DND-41 (cell line): ENCODE results near the gene UBR1.
"Not testable (repeated sequence)": the region's sequence is repeated elsewhere in the genome, so short reads cannot be mapped to it uniquely, and the experiment has no call there.

Experiments used
- ATAC-seq: fragments of 200-7000 bp; cut with Tn5 transposase; 3 replicates; pipeline ENCODE4 v1.9.1; 2021; ENCODE audit warnings: low read depth; ENCODE audit not compliant: insufficient read depth
- DNase-seq: peaks from one replicate; pipeline ENCODE4 v3.0.0-alpha.2; 2020
- H2AFZ ChIP-seq: 2 replicates; pipeline ENCODE4 v1.6.0; 2012; ENCODE audit warnings: low read depth, low read length
- H3K27ac ChIP-seq: 2 replicates; pipeline ENCODE4 v1.5.1; 2012; ENCODE audit warnings: low read length, inconsistent platforms
- H3K27me3 ChIP-seq: fragments of 200-600 bp; sonication (generic); 2 replicates; pipeline ENCODE4 v1.6.0; 2012; ENCODE audit warnings: low read length, mild to moderate bottlenecking, inconsistent platforms; ENCODE audit not compliant: insufficient read depth, poor library complexity
- H3K36me3 ChIP-seq: 2 replicates; pipeline ENCODE4 v1.5.1; 2012; ENCODE audit warnings: low read length, inconsistent platforms; ENCODE audit not compliant: insufficient read depth
- H3K4me1 ChIP-seq: 2 replicates; pipeline ENCODE4 v1.5.1; 2012; ENCODE audit warnings: mild to moderate bottlenecking, low read length; ENCODE audit not compliant: insufficient read depth
- H3K4me2 ChIP-seq: 2 replicates; pipeline ENCODE4 v1.6.0; 2012; ENCODE audit warnings: mild to moderate bottlenecking, moderate library complexity, low read length, inconsistent platforms; ENCODE audit not compliant: insufficient read depth
- H3K4me3 ChIP-seq, 2 experiments: fragments of 200-600 bp in 1 of 2; shearing (Covaris generic) in 1 of 2; 2 replicates each; pipeline ENCODE4 v1.5.1; 2012 to 2016; ENCODE audit warnings: inconsistent platforms in 2 of 2, low read length in 2 of 2, mild to moderate bottlenecking in 2 of 2, low read depth in 1 of 2, moderate library complexity in 1 of 2
- H3K79me2 ChIP-seq: 2 replicates; pipeline ENCODE4 v1.6.0; 2012; ENCODE audit warnings: low read length, inconsistent platforms; ENCODE audit not compliant: insufficient read depth
- H3K9ac ChIP-seq: 2 replicates; pipeline ENCODE4 v1.6.0; 2012; ENCODE audit warnings: low read depth, mild to moderate bottlenecking, inconsistent platforms, low read length, moderate library complexity
- H3K9me3 ChIP-seq: 2 replicates; pipeline ENCODE4 v1.5.1; 2012; ENCODE audit warnings: low read length, moderate library complexity, mild to moderate bottlenecking, inconsistent platforms; ENCODE audit not compliant: insufficient read depth, severe bottlenecking
- H4K20me1 ChIP-seq: 2 replicates; pipeline ENCODE4 v1.6.0; 2012; ENCODE audit warnings: low read length; ENCODE audit not compliant: insufficient read depth
- CTCF ChIP-seq: IDR thresholded peaks from 2 replicates; pipeline ENCODE4 v1.5.1; 2012; ENCODE audit warnings: borderline replicate concordance, low read length, moderate library complexity, mild to moderate bottlenecking; ENCODE audit not compliant: poor library complexity, severe bottlenecking; ENCODE audit errors: extremely low read depth
- EZH2 ChIP-seq: IDR thresholded peaks from 3 replicates; pipeline ENCODE4 v1.6.1; 2012; ENCODE audit warnings: borderline replicate concordance, low read depth, mild to moderate bottlenecking, moderate library complexity, low read length, inconsistent platforms; ENCODE audit not compliant: severe bottlenecking

UBR1 gene

GRCh38 chr15:42971830-42972229, 134.0 kb downstream of the UBR1 start:
- Histone ChIP-seq H3K36me3 (peaks cover 44% of the 10 kb centered on the region), H3K79me2 (no peaks in the 10 kb centered on the region), H3K4me3 (no peak overlapping the region), H3K27me3 (no peaks in the 10 kb centered on the region), H2AFZ (no peak overlapping the region), H3K4me1 (no peaks in the 10 kb centered on the region), H3K9ac (no peak overlapping the region), H3K9me3 (no peaks in the 10 kb centered on the region), H4K20me1 (no peaks in the 10 kb centered on the region), H3K27ac (no peak overlapping the region), H3K4me2 (no peak overlapping the region)
- TF ChIP-seq CTCF = no peak
- no peak for TF ChIP-seq EZH2
- DNase-seq = no peak
- no peak for ATAC-seq

DNA sequence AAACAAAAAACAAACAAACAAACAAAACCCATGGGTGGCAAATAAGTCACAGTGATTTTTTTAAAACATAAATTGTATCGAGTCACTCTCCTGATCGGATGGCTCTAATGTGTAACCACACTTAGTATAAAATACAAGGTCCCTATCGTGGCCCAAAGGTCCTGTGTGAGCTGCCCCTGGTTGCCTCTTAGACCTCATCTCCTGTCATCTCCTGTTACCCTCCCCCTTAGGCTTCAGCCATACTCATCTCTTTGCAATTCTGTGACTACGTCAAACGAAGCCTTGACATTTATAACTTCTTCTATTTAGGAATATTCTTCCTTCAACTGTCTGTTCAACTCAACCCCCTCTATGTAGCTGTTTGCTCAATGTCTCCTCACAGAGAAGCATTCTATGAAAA, 141.4 kb downstream of the UBR1 start:
- DNase-seq = no peak
- Histone ChIP-seq H3K27ac (no peak overlapping the region), H4K20me1 (no peaks in the 10 kb centered on the region), H3K36me3 (peaks cover 22% of the 10 kb centered on the region), H2AFZ (no peak overlapping the region), H3K9me3 (no peaks in the 10 kb centered on the region), H3K27me3 (no peaks in the 10 kb centered on the region), H3K79me2 (no peaks in the 10 kb centered on the region), H3K4me2 (no peak overlapping the region), H3K4me3 (no peak overlapping the region), H3K4me1 (no peaks in the 10 kb centered on the region), H3K9ac (no peak overlapping the region)
- no peak for ATAC-seq
- TF ChIP-seq EZH2 = no peak
- TF ChIP-seq CTCF = no peak

- Histone ChIP-seq H3K27ac (no peak overlapping the region), H3K4me3 (no peak overlapping the region), H3K36me3 (peaks cover 54% of the 10 kb centered on the region), H3K9me3 (no peaks in the 10 kb centered on the region), H4K20me1 (no peaks in the 10 kb centered on the region), H3K27me3 (no peaks in the 10 kb centered on the region), H2AFZ (no peak overlapping the region), H3K4me1 (no peaks in the 10 kb centered on the region), H3K79me2 (no peaks in the 10 kb centered on the region), H3K9ac (no peak overlapping the region), H3K4me2 (no peak overlapping the region)
- TF ChIP-seq CTCF (no peak), EZH2 (no peak)
- ATAC-seq (no peak), DNase-seq (no peak)
Observed at GRCh38 chr15:42955518-42955917, 150.3 kb downstream of the UBR1 start.

DNA sequence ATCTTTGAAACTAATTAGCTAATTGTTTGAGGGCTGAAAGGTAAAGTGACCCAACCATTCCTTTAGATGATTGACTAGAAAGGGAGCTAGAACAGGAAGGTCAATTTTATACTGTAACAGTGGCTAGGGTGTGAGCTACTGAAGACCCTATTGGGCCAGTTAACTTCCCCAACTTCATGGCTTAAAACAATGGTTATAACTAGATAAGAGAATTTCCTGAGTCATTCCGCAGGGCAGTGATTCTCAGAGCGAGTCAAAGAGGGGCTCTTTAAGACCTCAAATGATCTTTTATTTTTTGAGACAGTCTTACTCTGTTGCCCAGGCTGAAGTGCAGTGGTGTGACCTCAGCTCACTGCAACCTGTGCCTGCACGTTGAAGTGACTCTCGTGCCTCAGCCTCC, 151.5 kb downstream of the UBR1 start:
- Histone ChIP-seq H2AFZ (no peak overlapping the region), H3K4me1 (no peaks in the 10 kb centered on the region), H3K79me2 (no peaks in the 10 kb centered on the region), H3K36me3 (peaks cover 54% of the 10 kb centered on the region), H3K4me3 (no peak overlapping the region), H3K9ac (no peak overlapping the region), H3K27ac (no peak overlapping the region), H3K9me3 (no peaks in the 10 kb centered on the region), H3K27me3 (no peaks in the 10 kb centered on the region), H3K4me2 (no peak overlapping the region), H4K20me1 (no peaks in the 10 kb centered on the region)
- TF ChIP-seq CTCF (no peak), EZH2 (no peak)
- ATAC-seq (no peak), DNase-seq (no peak)

DNA sequence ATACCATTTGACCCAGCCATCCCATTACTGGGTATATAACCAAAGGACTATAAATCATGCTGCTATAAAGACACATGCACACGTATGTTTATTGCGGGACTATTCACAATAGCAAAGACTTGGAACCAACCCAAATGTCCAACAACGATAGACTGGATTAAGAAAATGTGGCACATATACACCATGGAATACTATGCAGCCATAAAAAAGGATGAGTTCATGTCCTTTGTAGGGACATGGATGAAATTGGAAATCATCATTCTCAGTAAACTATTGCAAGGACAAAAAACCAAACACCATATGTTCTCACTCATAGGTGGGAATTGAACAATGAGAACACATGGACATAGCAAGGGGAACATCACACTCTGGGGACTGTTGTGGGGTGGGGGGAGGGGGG, 156.9 kb downstream of the UBR1 start:
- not testable (repeated sequence) for H3K79me2 ChIP-seq, H3K27me3 ChIP-seq, H3K4me2 ChIP-seq, H3K27ac ChIP-seq, H3K9me3 ChIP-seq, DNase-seq, H4K20me1 ChIP-seq, ATAC-seq, H2AFZ ChIP-seq, H3K4me3 ChIP-seq, H3K9ac ChIP-seq, H3K4me1 ChIP-seq
- peaks cover 53% of the 10 kb centered on the region for H3K36me3 ChIP-seq
